NOMO-1 treated with dmso at 0.1 percent for 144 hours (cell line): ENCODE measurements around the gene ACAD9.
"Not testable (repeated sequence)": the region's sequence is repeated elsewhere in the genome, so short reads cannot be mapped to it uniquely, and the experiment has no call there.

Experiments
- DNase-seq: peaks from one replicate; lab custom pipeline; 2025; ENCODE audit not compliant: unreplicated experiment; lab: John Stamatoyannopoulos, UW

The ACAD9 gene

DNA sequence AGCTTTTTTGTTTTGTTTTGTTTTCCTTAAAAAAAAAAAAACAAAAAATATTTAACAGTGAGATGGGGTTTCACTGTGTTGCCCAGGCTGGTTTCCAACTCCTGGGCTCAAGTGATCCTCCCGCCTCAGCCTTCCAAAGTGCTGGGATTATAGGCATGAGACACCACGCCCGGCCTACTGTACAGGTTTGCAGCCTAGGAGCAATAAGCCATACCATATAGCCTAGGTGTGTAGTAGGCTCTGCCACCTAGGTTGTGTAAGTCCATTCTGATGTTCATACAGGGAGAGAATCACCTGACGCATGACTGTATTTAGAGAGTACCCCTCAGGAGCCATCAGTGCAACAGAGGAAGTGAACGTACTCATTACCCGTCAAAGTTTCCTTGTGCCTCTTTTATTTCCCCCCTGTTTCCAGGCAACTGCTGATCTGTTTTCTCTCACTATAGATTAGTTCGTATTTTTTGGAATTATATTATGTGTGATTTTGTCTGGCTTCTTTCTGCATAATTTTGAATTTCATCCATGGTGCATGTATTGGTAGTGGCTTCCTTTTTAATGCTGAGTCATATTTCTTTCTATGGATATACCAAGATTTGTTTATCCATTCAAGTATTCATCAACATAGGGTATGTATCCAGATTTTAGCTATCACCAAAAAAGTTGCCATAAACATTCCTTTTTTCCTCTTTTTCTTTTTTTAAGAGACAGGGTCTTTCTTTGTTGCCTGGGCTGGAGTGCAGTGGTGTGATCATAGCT is 9.9 kb downstream of the ACAD9 start:
- no peak for DNase-seq

DNA sequence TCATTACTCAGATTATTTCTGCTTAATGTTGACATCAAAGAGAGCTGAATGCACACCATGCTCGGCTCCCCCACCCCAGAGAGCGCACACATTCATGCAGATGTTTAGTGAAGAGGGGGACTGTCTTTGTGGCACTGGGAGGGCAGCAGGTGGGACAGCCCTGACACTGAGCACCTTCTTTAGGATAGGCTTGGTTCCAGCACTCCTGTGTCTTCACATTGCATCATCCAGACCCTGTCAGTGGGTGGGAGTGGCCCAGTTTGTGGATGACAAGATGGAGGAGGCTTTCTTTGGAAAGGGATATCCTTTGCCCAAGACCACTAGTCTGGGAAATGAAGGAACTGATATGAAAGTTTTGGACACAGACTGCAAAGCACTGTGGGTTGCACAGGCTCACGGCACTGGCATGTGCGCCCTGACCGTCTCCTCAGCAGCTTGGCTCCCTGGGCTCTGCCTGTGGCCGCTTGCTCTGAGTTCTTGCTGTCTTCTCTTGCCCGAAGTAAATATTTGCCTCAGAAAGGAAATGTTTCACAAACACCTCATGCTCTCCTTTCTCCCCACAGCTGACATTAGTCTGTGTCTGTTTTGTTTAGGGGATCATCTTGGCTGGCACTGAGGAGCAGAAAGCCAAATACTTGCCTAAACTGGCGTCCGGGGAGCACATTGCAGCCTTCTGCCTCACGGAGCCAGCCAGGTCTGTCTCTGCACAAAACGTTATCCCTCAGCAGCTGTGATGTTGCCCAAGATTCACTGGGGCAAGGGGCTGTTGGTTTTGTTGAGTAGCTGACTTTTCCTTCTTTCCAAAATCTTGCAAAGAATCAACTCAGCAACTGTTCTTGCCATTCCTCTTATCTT is 16.6 kb downstream of the ACAD9 start:
- DNase-seq = no peak

DNA sequence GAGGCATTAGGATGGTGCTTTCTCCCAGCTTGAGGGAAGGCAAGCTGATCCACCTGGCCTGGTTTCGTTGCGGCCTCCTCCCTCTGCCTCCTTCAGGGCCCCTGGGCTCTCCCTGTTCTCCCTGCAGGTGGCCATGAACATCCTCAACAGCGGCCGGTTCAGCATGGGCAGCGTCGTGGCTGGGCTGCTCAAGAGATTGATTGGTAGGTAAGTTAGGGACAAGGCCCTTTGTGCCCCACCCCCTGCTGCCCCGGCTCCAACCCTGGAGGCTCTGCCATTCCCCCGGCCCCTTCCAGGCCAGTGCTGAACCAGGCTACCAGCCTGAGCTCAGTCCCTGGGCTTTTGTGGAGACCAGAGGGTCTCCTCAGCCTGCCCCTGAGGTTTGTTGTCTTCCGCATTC is 23.0 kb downstream of the ACAD9 start:
- DNase-seq = no peak

GRCh38 chr3:128903501-128903900 is 24.1 kb downstream of the ACAD9 start:
- DNase-seq = no peak

DNA sequence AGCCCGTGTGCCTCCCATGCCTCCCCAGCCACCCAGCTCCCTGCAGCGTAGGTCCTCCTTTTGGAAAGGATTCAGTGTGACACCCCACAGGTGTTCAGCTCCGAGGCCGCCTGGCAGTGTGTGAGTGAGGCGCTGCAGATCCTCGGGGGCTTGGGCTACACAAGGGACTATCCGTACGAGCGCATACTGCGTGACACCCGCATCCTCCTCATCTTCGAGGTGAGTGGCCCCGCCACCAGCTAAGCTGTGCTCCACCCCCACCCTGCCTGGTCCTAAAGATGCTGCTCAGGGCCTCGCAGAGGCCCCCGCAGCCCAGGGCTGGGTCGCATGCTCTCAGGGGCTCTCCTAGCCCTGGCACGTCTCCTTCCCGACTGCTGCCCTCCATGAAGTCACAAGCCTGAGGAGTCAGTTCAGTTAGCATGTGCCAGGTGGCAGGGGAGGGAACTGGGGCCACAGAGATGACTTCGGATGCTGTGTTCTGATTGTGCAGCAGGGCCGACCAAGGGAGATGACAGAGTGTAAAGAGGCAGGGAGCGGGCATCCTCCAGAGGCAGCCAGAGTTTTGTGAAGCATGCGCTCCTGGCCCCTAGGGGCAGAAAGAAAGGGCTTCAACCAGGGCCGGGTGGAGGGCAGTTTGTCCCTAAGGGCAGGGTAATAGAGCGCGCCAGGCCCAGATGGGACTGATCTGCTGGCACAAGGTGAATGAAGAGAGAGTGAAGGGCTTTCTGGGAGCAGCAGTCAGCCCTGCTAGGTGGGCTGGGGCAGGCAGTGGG is 26.8 kb downstream of the ACAD9 start:
- no peak for DNase-seq

DNA sequence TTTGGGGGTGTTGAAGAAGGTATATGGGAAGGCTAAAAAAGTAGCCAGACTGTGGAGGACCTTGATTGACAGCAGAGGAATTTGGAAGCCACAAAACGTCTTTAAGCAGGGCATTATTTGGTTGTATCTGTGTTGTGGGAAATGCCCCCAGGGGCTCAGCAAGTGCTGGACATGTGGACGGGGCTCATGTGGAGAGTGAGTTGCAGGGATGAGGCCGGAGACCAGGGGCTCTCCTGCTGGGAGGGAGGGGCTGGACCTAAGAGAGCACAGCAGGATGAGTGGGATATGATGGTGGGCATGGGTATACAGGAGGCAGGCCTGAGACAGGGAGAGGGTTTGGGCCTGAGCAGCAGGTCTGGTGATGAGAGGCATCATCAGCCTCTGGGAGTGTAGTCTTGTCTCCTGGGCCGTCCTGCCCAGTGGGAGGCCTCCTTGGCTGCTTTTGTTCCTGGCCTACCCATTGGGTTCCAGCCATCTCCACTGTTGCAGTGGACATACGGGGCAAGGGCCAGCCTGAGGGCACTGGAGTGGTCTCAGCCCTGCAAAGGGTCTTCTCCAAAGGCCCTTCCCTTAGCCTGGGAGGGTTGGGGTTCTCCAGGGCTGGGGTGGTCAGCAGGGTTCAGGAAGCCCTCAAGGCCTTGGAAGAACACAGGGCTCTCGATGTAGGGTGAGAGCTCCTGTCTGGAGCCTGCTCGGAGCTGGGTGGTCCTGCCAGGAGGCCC is 27.5 kb downstream of the ACAD9 start:
- DNase-seq = no peak

- DNase-seq = no peak
Measured at GRCh38 chr3:128907706-128908445, 28.5 kb downstream of the ACAD9 start.

DNA sequence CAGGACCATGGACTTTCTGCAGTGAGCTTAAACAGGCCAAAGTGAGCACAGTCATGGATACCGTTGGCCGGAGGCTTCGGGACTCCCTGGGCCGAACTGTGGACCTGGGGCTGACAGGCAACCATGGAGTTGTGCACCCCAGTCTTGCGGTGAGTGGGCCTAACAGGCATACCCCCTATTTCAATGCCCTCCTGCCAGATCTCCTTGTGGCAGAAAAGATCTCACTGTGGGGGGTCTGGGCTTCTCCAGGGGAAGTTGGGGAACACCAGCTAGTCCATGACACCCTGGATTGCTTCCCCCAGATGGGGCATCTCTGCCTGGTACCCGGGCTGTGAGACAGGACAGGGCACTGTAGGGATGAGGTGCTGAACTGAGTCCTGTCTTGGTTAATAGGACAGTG is 29.5 kb downstream of the ACAD9 start:
- DNase-seq = no peak

DNA sequence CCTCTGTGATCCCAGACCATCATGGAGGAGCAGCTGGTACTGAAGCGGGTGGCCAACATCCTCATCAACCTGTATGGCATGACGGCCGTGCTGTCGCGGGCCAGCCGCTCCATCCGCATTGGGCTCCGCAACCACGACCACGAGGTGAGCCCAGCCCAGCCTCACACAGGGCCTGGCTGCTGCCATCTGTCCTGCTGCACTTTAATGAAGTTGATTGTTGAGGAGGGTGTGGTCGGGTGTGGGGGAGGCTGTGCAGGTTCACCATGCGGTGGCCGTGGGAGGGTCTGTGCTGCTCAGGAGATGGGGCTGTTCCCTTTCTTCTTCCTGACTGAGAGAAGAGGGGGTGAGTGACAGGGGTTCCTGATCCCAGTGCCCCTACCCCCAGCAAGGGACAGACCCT is 30.6 kb downstream of the ACAD9 start:
- no peak for DNase-seq

GRCh38 chr3:128911911-128912310 is 32.5 kb downstream of the ACAD9 start:
- no peak for DNase-seq

DNA sequence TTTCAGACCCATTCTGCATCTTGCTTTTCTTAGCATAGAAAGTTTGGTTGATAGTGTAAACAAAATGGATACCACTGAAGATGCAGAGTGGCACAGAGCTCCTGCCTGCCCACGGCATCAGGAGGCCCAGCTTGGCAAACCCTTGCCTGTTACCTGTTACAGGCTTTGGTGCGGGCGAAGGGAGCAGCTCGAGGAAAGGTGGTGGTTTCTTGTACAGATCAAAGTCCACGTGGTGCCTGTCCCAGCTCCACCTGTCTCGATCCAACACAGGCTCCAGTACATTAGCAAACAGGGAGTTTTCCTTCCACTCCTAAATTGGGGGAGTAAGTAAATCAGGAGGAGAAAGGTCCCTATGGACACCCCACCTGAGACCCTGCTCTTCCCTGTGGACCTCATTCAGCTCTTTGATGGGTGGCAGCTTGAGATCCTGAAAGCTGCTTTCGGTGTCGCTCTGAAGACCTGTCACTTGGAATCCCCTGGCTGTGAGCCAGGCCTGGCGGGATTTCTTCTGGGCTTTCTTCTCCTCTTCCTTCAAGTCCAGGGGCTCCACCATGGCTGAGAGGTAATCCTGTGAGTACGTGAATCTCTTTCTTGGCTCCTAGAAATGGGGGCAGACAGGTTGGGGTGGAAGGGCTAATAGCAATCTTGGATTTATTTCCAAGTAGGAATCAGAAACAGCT is 35.7 kb downstream of the ACAD9 start:
- DNase-seq = no peak

GRCh38 chr3:128917291-128917690 is 37.9 kb downstream of the ACAD9 start:
- DNase-seq = no peak

GRCh38 chr3:128919988-128920387 is 40.6 kb downstream of the ACAD9 start:
- no peak for DNase-seq

DNA sequence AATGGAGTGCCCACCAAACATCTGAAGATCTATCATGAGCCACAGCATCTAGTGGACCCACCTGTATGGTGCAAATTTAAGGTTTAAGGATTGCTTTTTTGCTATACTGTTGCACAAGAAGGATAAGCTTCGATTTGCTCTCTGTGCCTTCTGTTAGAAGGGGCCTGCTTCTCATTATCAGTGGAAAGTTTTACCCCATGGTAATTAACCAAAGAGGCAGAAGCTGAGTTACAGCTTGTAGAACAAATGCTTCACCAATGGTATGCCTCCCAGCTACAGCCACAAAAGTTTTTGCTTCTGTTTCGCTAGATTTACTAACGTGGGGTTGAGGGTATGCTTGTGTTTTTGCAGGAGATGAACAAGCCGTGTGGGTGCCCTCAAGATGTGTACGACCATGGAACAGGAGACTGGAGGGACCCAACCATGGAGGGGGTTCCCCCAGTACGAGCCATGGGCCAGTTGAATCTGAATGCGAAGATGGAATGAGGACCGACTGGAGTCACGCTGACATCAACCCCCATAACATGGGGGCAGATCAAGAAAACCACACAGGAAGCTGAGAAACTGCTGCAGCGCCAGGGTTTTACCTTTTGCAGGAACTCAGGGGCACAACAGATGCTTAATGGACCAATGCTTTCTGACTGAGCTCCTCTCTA is 43.5 kb downstream of the ACAD9 start:
- no peak for DNase-seq

DNA sequence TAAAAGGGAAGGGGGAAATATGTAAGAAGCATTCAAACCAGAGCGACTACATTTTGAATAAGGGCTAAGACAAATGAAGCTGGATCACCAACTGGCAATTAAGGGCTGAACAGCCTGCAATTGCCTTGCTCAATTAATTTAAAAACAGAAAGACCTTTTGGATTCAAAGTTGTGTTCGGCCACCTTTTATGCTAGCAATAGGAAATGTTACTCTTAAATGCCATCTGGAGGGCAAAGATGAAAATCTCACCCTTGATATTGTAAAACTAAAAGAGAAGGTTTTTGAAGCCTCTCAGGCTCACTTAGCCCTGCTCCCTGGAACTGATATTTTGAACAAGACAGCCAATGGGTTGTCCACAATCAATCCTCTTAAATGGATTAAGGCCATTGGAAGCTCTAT is 44.2 kb downstream of the ACAD9 start:
- no peak for DNase-seq

DNA sequence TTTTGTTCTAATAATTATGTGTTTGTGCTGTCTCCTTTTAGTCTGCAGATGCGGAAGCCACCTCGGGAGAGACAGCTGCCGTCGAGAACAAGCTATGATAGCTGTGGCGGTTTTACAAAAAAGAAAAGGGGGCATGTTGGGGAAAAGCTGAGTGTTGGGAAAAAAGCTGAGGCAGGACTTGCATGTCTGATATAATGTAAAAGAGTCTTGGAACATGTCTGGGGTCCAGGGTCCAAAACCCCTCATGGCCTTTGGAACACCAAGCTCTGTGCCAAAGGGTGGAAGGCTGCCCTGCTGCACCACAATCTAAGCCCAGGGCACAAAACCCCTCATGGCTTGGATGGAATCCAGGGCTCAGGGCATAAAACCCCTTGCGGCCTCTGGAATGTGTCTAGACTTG is 44.6 kb downstream of the ACAD9 start:
- not testable (repeated sequence) for DNase-seq

- DNase-seq = no peak
Measured at GRCh38 chr3:128929364-128929763, 49.9 kb downstream of the ACAD9 start.

DNA sequence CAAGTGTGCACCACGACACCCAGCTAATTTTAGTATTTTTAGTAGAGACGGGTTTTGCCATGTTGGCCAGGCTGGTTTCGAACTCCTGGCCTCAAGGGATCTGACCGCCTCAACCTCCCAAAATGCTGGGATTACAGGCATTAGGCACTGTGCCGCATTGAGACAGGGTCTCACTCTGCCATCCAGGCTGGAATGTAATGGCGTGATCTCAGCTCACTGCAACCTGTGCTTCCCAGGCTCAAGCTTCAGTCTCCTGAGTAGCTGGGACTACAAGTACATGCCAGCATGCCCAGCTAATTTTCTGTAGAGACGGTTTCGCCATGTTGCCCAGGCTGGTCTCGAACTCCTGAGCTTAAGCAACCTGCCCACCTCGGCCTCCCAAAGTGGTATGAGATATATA is 51.6 kb downstream of the ACAD9 start:
- DNase-seq = no peak

DNA sequence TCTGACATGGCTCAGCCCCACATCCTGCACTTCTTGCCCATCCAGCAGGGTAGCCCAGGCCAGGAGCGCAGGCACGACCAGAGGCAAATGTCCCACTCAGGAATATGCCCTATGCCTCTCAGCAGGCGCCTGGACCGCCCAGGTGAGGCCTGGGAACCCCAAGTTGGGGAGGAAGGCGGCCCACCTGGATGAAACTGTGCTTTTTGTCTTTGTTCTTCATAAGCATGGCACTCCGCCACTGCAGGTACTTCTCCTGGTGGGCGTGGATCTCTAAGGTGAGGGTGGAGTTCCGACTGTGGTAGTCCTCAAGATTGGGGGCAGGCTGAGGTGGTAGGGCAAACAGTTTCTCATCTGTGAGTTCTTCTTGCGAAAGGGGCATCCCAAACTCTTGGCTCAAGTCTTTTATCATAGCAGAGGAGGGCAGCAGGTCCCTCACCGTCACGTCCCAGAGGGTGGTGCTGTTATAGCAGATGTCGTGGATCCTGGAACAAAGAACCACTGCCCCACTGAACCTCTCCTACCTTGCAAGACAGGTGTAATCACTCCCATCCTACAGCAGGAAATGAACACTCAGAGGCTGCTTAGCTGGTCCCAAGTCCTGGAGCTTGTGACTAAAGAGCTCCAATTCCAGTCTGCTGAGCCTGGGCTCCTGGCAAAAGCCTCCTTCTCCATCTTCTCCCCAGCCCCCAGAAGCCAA is 53.2 kb downstream of the ACAD9 start:
- no peak for DNase-seq
